GM12878 (cell line): ENCODE results near the gene SPHK1. TPM values are rescaled to one million over a fixed set of nuclear protein-coding genes. Genes with fewer than 3 reads are reported as not detected.

ENCODE experiments used
- ATAC-seq: fragments of 200-7000 bp; cut with Tn5 transposase; 3 replicates; pipeline ENCODE4 v1.9.1; 2020; ENCODE audit warnings: mild to moderate bottlenecking, moderate library complexity
- BruUV-seq: library from RNA; stranded (reverse); fragments of 400-500 nt; replicated peaks from 2 replicates; lab custom pipeline; 2021; lab: Mats Ljungman, UMichigan
- CTCF ChIA-PET: fragments of 300-600 bp; sonication (Branson Sonifier 250); formaldehyde crosslinking; extraction: SDS; loops from one replicate; lab custom pipeline; 2021; ENCODE audit warnings: inconsistent platforms; lab: Yijun Ruan, JAX
- POLR2A ChIA-PET: fragments of 350-600 bp; formaldehyde crosslinking; extraction: SDS; loops from one replicate; lab custom pipeline; 2021; ENCODE audit warnings: inconsistent platforms; lab: Charles Lee
- RAD21 ChIA-PET: fragments of 300-600 bp; sonication (Branson Sonifier 250); formaldehyde crosslinking; loops from one replicate; lab custom pipeline; 2023; ENCODE audit warnings: antibody characterized with exemption; ENCODE audit not compliant: unreplicated experiment; lab: Charles Lee
- SMC1A ChIA-PET: fragments of 300-600 bp; sonication (Branson Sonifier 250); formaldehyde crosslinking; loops from one replicate; lab custom pipeline; 2023; ENCODE audit not compliant: unreplicated experiment, uncharacterized antibody; lab: Charles Lee
- DNase-seq: peaks from one replicate; pipeline ENCODE4 v3.0.0-alpha.2; 2011; ENCODE audit warnings: low read depth, low spot score
- FAIRE-seq: peaks from 3 replicates; lab custom pipeline; 2011; peaks lifted over from hg19 to GRCh38; lab: Jason Lieb, UNC
- H2AFZ ChIP-seq: 2 replicates; pipeline ENCODE4 v1.6.0; 2011; ENCODE audit warnings: low read depth, low read length, control low read depth; ENCODE audit not compliant: control insufficient read depth
- H3K27ac ChIP-seq: 2 replicates; pipeline ENCODE4 v1.5.1; 2011; ENCODE audit warnings: control low read depth; ENCODE audit not compliant: control insufficient read depth, insufficient read depth
- H3K27me3 ChIP-seq, 2 experiments: replicated peaks in 1 of 2; 2 replicates each; pipeline versions ENCODE4 v1.6.0 to v1.6.1; 2011; ENCODE audit warnings: low read length in 1 of 2; ENCODE audit not compliant: control insufficient read depth in 2 of 2, insufficient read depth in 2 of 2
- H3K36me3 ChIP-seq, 2 experiments: 2 replicates each; pipeline ENCODE4 v1.5.1; 2011; ENCODE audit warnings: low read length in 1 of 2; ENCODE audit not compliant: control insufficient read depth in 2 of 2, insufficient read depth in 2 of 2
- H3K4me1 ChIP-seq: 2 replicates; pipeline ENCODE4 v1.6.1; 2011; ENCODE audit warnings: mild to moderate bottlenecking, low read length, moderate library complexity, mixed read lengths; ENCODE audit not compliant: control insufficient read depth, insufficient read depth
- H3K4me2 ChIP-seq: 2 replicates; pipeline ENCODE4 v1.6.0; 2011; ENCODE audit warnings: control low read depth; ENCODE audit not compliant: control insufficient read depth, insufficient read depth
- H3K4me3 ChIP-seq: fragments of 200-600 bp; sonication (generic); 2 replicates; pipeline ENCODE4 v1.5.1; 2016
- H3K79me2 ChIP-seq: 2 replicates; pipeline ENCODE4 v1.6.0; 2011; ENCODE audit warnings: low read length; ENCODE audit not compliant: control insufficient read depth, insufficient read depth
- H3K9ac ChIP-seq: 2 replicates; pipeline ENCODE4 v1.8.0; 2011; ENCODE audit warnings: low read length, control low read depth, mixed read lengths; ENCODE audit not compliant: control insufficient read depth, insufficient read depth
- H3K9me3 ChIP-seq: replicated peaks from 3 replicates; pipeline ENCODE4 v1.5.1; 2011; ENCODE audit warnings: mild to moderate bottlenecking, low read length; ENCODE audit not compliant: control insufficient read depth, insufficient read depth
- H4K20me1 ChIP-seq: 2 replicates; pipeline ENCODE4 v1.6.0; 2011; ENCODE audit not compliant: control insufficient read depth, insufficient read depth
- EZH2 ChIP-seq: IDR thresholded peaks from 2 replicates; pipeline ENCODE4 v1.6.1; 2012; ENCODE audit warnings: low read depth, mild to moderate bottlenecking, control low read depth, inconsistent platforms, low read length, borderline replicate concordance; ENCODE audit not compliant: control insufficient read depth
- IRF4 ChIP-seq: IDR thresholded peaks from 2 replicates; pipeline ENCODE4 v1.6.1; 2011; ENCODE audit warnings: low read depth, low read length
- NBN ChIP-seq: fragments of 450-650 bp; IDR thresholded peaks from 2 replicates; pipeline ENCODE4 v1.6.1; 2016
- POLR2AphosphoS2 ChIP-seq: IDR thresholded peaks from 2 replicates; pipeline ENCODE4 v1.6.1; 2011; ENCODE audit warnings: low read depth, mild to moderate bottlenecking, low read length, improper control_type of control experiment, moderate library complexity
- RAD51 ChIP-seq: fragments of 450-650 bp; IDR thresholded peaks from 2 replicates; pipeline ENCODE4 v1.6.1; 2016; ENCODE audit warnings: moderate library complexity, mild to moderate bottlenecking, inconsistent platforms
- WGBS: methylation state at CpG from one replicate; pipeline ENCODE4 v1.1.6; 2016; ENCODE audit warnings: low lambda C conversion rate; ENCODE audit not compliant: insufficient replicate concordance, insufficient coverage; ENCODE audit errors: missing lambda C conversion rate; 5-methylcytosine and 5-hydroxymethylcytosine counted together
- in situ Hi-C: fragments of 300-500 bp; cut with MboI; formaldehyde crosslinking; loops from 9 replicates; pipeline ENCODE4 v1.14.3; 2018; ENCODE audit warnings: mixed read lengths
- intact Hi-C: fragments of 100-400 bp; cut with micrococcal nuclease; formaldehyde crosslinking; loops from one replicate; pipeline ENCODE4 v1.14.2; 2022; ENCODE audit not compliant: unreplicated experiment
- polyA plus RNA-seq, 11 experiments: library from polyadenylated mRNA; depleted of rRNA in 4 of 11; unstranded in 6 of 11; stranded (reverse) in 5 of 11; fragments of >200 nt; fragmentation: Nextera tagmentation in 4 of 11; fragmentation: Illumina TruSeq in 1 of 11; extraction: Ambion mirVana in 4 of 11; extraction: Trizol in 1 of 11; gene quantifications; 1 replicate in 1 of 11; 2 replicates in 10 of 11; pipeline versions ENCODE4 v1.2.1 to v1.2.3, GENCODE V29; 2011 to 2016; ENCODE audit warnings: inconsistent platforms in 2 of 11, missing spikeins in 2 of 11, low read depth in 1 of 11
- total RNA-seq, 4 experiments: library from RNA; depleted of rRNA in 3 of 4; stranded (reverse); fragments of >200 nt in 3 of 4; fragmentation: Illumina TruSeq in 1 of 4; extraction: Trizol in 1 of 4; gene quantifications; 2 replicates each; pipeline versions ENCODE4 v1.2.1 to v1.2.3, GENCODE V29; 2013 to 2021

Gene SPHK1
- total and polyA plus RNA-seq, 10 of the 15 experiments (the other 5 are each of a cell fraction or from before 2014, with no cell fraction given) = 0.09 to 1.1 (median 0.36) TPM; not detected in 2

DNA sequence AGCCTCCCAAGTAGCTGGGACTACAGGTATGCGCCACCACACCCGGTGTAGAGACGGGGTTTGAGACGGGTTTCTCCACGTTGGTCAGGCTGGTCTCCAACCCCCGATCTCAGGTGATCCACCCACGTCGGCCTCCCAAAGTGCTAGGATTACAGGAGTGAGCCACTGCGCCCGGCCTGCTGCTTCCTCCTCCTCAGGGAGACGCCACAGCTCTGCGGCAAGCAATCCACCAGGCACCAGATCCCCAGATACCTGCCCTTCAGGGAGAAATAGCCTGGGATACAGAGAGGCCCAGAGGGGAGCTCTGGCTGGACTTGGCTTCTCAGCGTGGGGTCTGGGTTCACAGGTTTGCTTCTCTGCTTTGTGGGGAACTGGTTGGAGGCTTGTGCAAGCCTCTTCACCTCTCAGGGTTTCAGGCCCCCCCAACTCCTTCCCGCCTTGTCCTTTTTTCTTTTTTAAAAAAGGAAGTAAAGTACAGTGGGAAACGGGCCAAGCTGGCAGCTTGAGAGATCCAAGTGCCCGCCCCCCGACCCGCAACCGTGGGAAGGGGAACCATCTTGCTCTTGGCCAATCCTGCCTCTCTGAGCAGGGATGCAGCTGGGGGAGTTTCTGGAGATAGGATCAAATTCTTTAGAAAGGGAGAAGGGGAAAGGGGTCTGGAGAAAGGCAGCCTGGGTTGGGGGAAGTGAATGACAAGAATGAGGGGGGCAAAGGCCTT lies 2.6 kb upstream of the SPHK1 start:
- TF ChIP-seq POLR2AphosphoS2 = no peak
- no peak for TF ChIP-seq IRF4
- no peak for TF ChIP-seq EZH2
- TF ChIP-seq NBN = no peak
- H3K4me1 ChIP-seq = peaks cover 24% of the 10 kb centered on the region
- ChIA-PET SMC1A (interaction anchor here (1.9 kb wide), 1 partner anchor 16 kb away, joined by 6 read pairs; no protein-coding TSS in a partner anchor), CTCF (interaction anchor here (2.3 to 2.7 kb wide), 3 partner anchors 16 to 77 kb away, joined by 7 to 8 read pairs (median 8); no protein-coding TSS in a partner anchor), RAD21 (no interaction called here), POLR2A (no interaction called here)
- ATAC-seq (no peak), FAIRE-seq (no peak), DNase-seq (no peak)
- H3K36me3 ChIP-seq = no peaks in the 10 kb centered on the region
- H3K79me2 ChIP-seq = no peaks in the 10 kb centered on the region
- intact Hi-C loops (loop anchor here (10.0 kb wide), 1 partner anchor 257 kb away; no protein-coding TSS in a partner anchor), in situ Hi-C loops (no loop called here)
- H3K9me3 ChIP-seq = no peaks in the 10 kb centered on the region
- H3K27me3 ChIP-seq = peaks cover 2 to 6% of the 10 kb centered on the region in 2 experiments; a peak in 2 of 4 replicates
- H3K9ac ChIP-seq = no peak overlapping the region
- no peak overlapping the region for H3K4me3 ChIP-seq
- H3K27ac ChIP-seq = no peak overlapping the region
- no TSS peak for BruUV-seq
- H4K20me1 ChIP-seq = no peaks in the 10 kb centered on the region
- H3K4me2 ChIP-seq = no peak overlapping the region
- no peak overlapping the region for H2AFZ ChIP-seq
- WGBS = 73% methylated on average over 19 of the region's 19 CpGs

DNA sequence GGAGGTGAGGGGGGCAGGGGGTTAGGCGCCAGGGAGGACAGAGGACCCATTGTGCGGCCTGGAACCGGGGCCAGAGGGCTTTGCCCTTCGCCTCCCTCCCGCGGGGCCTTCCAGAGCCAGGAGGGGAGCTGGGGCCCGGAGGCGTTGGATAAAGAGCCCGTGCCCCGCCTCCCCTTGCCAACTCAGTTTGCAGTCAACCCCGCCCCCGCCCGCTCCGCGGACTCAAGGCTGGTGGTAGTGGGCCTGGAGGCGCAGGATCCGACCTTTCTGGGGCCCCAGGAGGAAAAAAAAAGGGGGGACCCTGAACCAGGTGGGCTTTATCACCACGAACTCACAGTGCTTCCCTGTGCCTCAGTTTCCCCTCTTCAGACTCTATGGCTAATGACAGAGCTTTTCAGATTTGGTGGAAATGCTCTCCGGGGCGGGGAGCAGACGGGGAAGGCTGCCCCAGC lies 2.0 kb upstream of the SPHK1 start:
- ATAC-seq = no peak
- Histone ChIP-seq H3K9ac (no peak overlapping the region), H2AFZ (no peak overlapping the region), H3K4me1 (peaks cover 24% of the 10 kb centered on the region), H3K79me2 (no peaks in the 10 kb centered on the region), H3K36me3 (no peaks in the 10 kb centered on the region), H3K27ac (no peak overlapping the region), H3K4me2 (peak overlapping the region; percentile 99), H3K27me3 (peaks cover 2 to 6% of the 10 kb centered on the region in 2 experiments; a peak in 2 of 4 replicates), H3K4me3 (peak overlapping the region; percentile 75), H3K9me3 (no peaks in the 10 kb centered on the region), H4K20me1 (no peaks in the 10 kb centered on the region)
- intact Hi-C loops (loop anchor here (10.0 kb wide), 1 partner anchor 258 kb away; no protein-coding TSS in a partner anchor), in situ Hi-C loops (no loop called here)
- POLR2A ChIA-PET = no interaction called here
- SMC1A ChIA-PET = interaction anchor here (1.9 kb wide), 1 partner anchor 15 kb away, joined by 6 read pairs; no protein-coding TSS in a partner anchor
- RAD21 ChIA-PET = interaction anchor here (0.5 kb wide), 1 partner anchor 26 kb away, joined by 6 read pairs; no protein-coding TSS in a partner anchor
- 55% methylated on average over 13 of the region's 21 CpGs for WGBS
- CTCF ChIA-PET = no interaction called here
- DNase-seq = no peak
- no TSS peak for BruUV-seq
- FAIRE-seq = no peak
- no peak for TF ChIP-seq RAD51
